PC-3 (cell line): ENCODE measurements around the gene AKAP13. TPM values are rescaled to one million over a fixed set of nuclear protein-coding genes. Genes with fewer than 3 reads are reported as not detected.

Source experiments
- ATAC-seq: fragments of 200-7000 bp; cut with Tn5 transposase; 2 replicates; pipeline ENCODE4 v1.9.1; 2020; ENCODE audit warnings: mild to moderate bottlenecking, moderate library complexity
- BruUV-seq: library from RNA; stranded (reverse); fragments of 400-500 nt; replicated peaks from 2 replicates; lab custom pipeline; 2021; lab: Mats Ljungman, UMichigan
- CTCF ChIA-PET: fragments of 300-600 bp; sonication (Branson Sonifier 250); formaldehyde crosslinking; loops from one replicate; lab custom pipeline; 2022; ENCODE audit warnings: antibody characterized with exemption; lab: Charles Lee
- POLR2A ChIA-PET: fragments of 300-600 bp; sonication (Branson Sonifier 250); formaldehyde crosslinking; loops from one replicate; lab custom pipeline; 2022; ENCODE audit warnings: antibody characterized with exemption; ENCODE audit not compliant: unreplicated experiment; lab: Charles Lee
- DNase-seq: peaks from one replicate; pipeline ENCODE4 v3.0.0-alpha.2; 2015
- H2AFZ ChIP-seq: fragments of 300-600 bp; sonication (generic); 2 replicates; pipeline ENCODE4 v1.6.0; 2016; ENCODE audit warnings: antibody characterized with exemption, low read length
- H3F3A ChIP-seq: fragments of 300-600 bp; sonication (generic); one replicate; pipeline ENCODE4 v1.6.0; 2017; ENCODE audit warnings: antibody characterized with exemption, low read length, control low read depth, mild to moderate bottlenecking; ENCODE audit not compliant: unreplicated experiment
- H3K27ac ChIP-seq: fragments of 300-600 bp; sonication (generic); 2 replicates; pipeline ENCODE4 v1.5.1; 2016; ENCODE audit warnings: mild to moderate bottlenecking, low read length
- H3K27me3 ChIP-seq: fragments of 300-600 bp; sonication (generic); 2 replicates; pipeline ENCODE4 v1.6.1; 2016; ENCODE audit warnings: low read length, mixed read lengths
- H3K36me3 ChIP-seq: fragments of 300-600 bp; sonication (generic); 2 replicates; pipeline ENCODE4 v1.6.1; 2016; ENCODE audit warnings: low read depth, mixed run types, low read length, mixed read lengths
- H3K4me1 ChIP-seq: fragments of 300-600 bp; sonication (generic); 2 replicates; pipeline ENCODE4 v1.5.1; 2016; ENCODE audit warnings: low read length; ENCODE audit not compliant: insufficient read depth
- H3K4me2 ChIP-seq: fragments of 300-600 bp; sonication (generic); 2 replicates; pipeline ENCODE4 v1.6.0; 2016; ENCODE audit warnings: low read length
- H3K4me3 ChIP-seq: fragments of 300-600 bp; sonication (generic); 2 replicates; pipeline ENCODE4 v1.5.1; 2016; ENCODE audit warnings: mild to moderate bottlenecking, low read length, mixed read lengths
- H3K79me2 ChIP-seq: fragments of 300-600 bp; sonication (generic); 2 replicates; pipeline ENCODE4 v1.6.1; 2017; ENCODE audit warnings: low read length, mixed read lengths
- H3K9ac ChIP-seq: fragments of 300-600 bp; sonication (generic); 2 replicates; pipeline ENCODE4 v1.6.0; 2016; ENCODE audit warnings: mild to moderate bottlenecking, low read length
- H3K9me2 ChIP-seq: fragments of 300-600 bp; sonication (generic); replicated peaks from 2 replicates; pipeline ENCODE4 v1.6.1; 2016; ENCODE audit warnings: mixed run types, low read length, mixed read lengths
- H3K9me3 ChIP-seq: fragments of 300-600 bp; sonication (generic); 2 replicates; pipeline ENCODE4 v1.6.1; 2016; ENCODE audit warnings: low read length, mixed read lengths
- H4K20me1 ChIP-seq: fragments of 300-600 bp; sonication (generic); 2 replicates; pipeline ENCODE4 v1.6.1; 2016; ENCODE audit warnings: low read length, mixed read lengths
- EZH2 ChIP-seq: fragments of 300-600 bp; sonication (generic); IDR thresholded peaks from one replicate; pipeline ENCODE4 v1.6.1; 2017; ENCODE audit warnings: antibody characterized with exemption, mild to moderate bottlenecking, low read length; ENCODE audit not compliant: unreplicated experiment
- EZH2phosphoT487 ChIP-seq: fragments of 300-600 bp; sonication (generic); IDR thresholded peaks from 2 replicates; pipeline ENCODE4 v1.6.1; 2018; ENCODE audit warnings: mild to moderate bottlenecking, antibody characterized with exemption, low read length, borderline replicate concordance
- intact Hi-C: fragments of 100-400 bp; cut with micrococcal nuclease; formaldehyde crosslinking; loops from 2 replicates; pipeline ENCODE4 v1.9.0; 2023
- total RNA-seq: library from RNA; depleted of rRNA; stranded (reverse); fragments of >200 nt; gene quantifications from 2 replicates; pipeline ENCODE4 v1.2.3, GENCODE V29; 2014
- TF ChIP-seq, protein P1 (sequence below): fragments of 300-600 bp; sonication (generic); conservative IDR thresholded peaks from 2 replicates; pipeline ENCODE4 v1.5.1; 2017; ENCODE audit warnings: antibody characterized with exemption, low read depth, mild to moderate bottlenecking, low read length

The AKAP13 gene
- total RNA-seq, 1 experiment from 2014 or later = 36.8 TPM

DNA sequence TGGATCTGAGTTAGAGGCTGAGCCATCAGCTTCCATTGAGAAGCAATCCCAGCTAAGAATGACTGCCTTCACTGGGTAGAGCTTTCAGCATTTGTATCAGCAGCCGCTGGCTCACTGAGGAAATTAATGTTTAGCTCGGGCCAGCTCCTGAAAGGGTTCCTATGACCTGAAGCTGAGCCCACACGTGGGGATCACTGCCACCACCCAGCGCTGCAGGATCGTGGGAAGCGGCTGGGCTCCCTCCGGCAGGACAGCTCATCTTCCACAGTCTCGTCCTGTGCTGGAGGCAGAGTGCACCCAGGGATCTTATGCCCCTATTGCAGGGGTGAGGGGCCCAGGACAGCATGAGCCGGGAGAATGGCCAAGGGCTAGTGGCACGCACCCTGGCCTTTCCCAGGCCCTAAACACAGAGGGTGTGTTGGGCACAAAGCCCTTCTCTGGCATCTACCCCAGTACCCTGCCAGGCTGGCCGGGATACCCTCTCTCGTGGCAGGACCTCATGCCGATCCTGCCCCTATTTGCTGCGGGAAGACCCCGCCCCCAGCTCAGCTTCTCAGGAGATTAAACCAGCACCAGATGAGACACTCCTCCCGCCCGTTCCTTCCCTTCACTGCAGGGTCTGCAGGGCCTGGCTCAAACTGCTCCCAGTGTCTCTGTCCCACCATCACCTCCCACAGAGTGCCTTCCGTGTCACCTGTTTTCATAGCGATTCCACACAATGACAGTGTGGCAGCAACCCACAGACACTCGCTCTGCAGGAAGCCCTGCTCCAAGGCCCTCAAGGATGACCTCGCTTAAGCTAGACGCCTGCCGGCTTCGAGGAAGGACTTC lies 385.8 kb downstream of the AKAP13 start:
- H3K9ac ChIP-seq = no peak overlapping the region
- no peak overlapping the region for H2AFZ ChIP-seq
- ChIA-PET POLR2A (no interaction called here), CTCF (no interaction called here)
- no peaks in the 10 kb centered on the region for H3K27me3 ChIP-seq
- intact Hi-C loops = no loop called here
- no peak overlapping the region for H3K27ac ChIP-seq
- peaks cover 6% of the 10 kb centered on the region; the same call in 1 of the 2 replicates for H3K79me2 ChIP-seq
- no peaks in the 10 kb centered on the region for H3F3A ChIP-seq
- H3K4me1 ChIP-seq = no peaks in the 10 kb centered on the region
- H3K36me3 ChIP-seq = no peaks in the 10 kb centered on the region
- BruUV-seq = no TSS peak
- TF ChIP-seq EZH2phosphoT487 = no peak
- no peak for TF ChIP-seq EZH2
- TF ChIP-seq, protein P1, sequence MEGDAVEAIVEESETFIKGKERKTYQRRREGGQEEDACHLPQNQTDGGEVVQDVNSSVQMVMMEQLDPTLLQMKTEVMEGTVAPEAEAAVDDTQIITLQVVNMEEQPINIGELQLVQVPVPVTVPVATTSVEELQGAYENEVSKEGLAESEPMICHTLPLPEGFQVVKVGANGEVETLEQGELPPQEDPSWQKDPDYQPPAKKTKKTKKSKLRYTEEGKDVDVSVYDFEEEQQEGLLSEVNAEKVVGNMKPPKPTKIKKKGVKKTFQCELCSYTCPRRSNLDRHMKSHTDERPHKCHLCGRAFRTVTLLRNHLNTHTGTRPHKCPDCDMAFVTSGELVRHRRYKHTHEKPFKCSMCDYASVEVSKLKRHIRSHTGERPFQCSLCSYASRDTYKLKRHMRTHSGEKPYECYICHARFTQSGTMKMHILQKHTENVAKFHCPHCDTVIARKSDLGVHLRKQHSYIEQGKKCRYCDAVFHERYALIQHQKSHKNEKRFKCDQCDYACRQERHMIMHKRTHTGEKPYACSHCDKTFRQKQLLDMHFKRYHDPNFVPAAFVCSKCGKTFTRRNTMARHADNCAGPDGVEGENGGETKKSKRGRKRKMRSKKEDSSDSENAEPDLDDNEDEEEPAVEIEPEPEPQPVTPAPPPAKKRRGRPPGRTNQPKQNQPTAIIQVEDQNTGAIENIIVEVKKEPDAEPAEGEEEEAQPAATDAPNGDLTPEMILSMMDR = no peak
- no peaks in the 10 kb centered on the region for H4K20me1 ChIP-seq
- H3K9me3 ChIP-seq = no peaks in the 10 kb centered on the region
- ATAC-seq = no peak
- no peak for DNase-seq
- H3K9me2 ChIP-seq = no peaks in the 10 kb centered on the region
- H3K4me2 ChIP-seq = no peak overlapping the region
- no peak overlapping the region for H3K4me3 ChIP-seq

DNA sequence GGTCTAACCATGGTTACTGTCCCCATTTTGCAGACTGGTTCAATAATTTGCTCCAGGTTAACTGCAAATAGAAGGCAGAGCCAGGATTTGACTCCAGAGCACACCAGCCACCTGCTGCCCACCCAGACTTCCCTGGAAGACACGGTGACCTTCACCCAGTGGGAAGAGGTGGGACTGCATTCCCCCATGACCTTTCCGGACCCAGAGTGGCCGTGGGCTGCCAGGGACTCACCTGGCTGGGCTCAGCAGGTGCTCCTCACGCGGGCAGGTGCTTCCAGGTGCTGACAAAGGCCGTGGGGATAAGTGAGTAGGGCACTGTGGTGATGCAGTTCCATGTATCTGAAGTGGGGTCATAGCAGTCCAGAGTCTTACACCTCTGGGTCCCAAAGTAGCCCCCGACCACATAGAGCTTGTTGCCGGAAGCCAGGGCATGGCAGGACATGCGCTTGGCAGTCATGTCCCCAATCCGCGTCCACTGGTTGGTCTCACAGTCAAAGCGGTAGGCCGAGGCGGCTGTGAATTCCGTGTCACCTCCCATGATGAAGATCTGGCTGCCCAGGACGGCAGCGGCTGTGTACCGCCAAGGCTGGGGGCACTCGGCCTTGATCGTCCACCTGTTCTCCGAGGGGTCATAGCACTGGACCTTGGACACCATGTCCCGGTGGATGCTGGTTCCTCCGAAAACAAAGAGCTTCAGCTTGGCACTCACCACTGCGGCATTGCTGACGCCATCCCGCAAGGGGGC lies 387.6 kb downstream of the AKAP13 start:
- no peaks in the 10 kb centered on the region for H3K36me3 ChIP-seq
- no peak overlapping the region for H3K27ac ChIP-seq
- no peaks in the 10 kb centered on the region for H3K4me1 ChIP-seq
- H3K9me2 ChIP-seq = no peaks in the 10 kb centered on the region
- CTCF ChIA-PET = no interaction called here
- H3K9me3 ChIP-seq = no peaks in the 10 kb centered on the region
- POLR2A ChIA-PET = no interaction called here
- no peak overlapping the region for H3K4me2 ChIP-seq
- H3K79me2 ChIP-seq = peaks cover 15% of the 10 kb centered on the region; the same call in 1 of the 2 replicates
- TF ChIP-seq EZH2phosphoT487 (no peak), EZH2 (no peak)
- TF ChIP-seq, protein P1 = no peak
- no peak overlapping the region for H2AFZ ChIP-seq
- H3K4me3 ChIP-seq = no peak overlapping the region
- intact Hi-C loops = no loop called here
- DNase-seq (no peak), ATAC-seq (no peak)
- H3K9ac ChIP-seq = no peak overlapping the region
- H3K27me3 ChIP-seq = no peaks in the 10 kb centered on the region
- no peaks in the 10 kb centered on the region for H4K20me1 ChIP-seq
- no peaks in the 10 kb centered on the region for H3F3A ChIP-seq
- no TSS peak for BruUV-seq
